Mesendoderm (in vitro differentiated cells): ENCODE measurements around the gene MTPN.

Source experiments
- DNase-seq: peaks from one replicate; pipeline ENCODE4 v3.0.0; 2013
- H2AK5ac ChIP-seq: 2 replicates; pipeline ENCODE4 v1.6.1; 2013; ENCODE audit warnings: low read length, inconsistent platforms
- H2BK120ac ChIP-seq: 2 replicates; pipeline ENCODE4 v1.6.1; 2013; ENCODE audit warnings: low read depth, mild to moderate bottlenecking, low read length, moderate library complexity, mixed read lengths
- H2BK15ac ChIP-seq: replicated peaks from 2 replicates; pipeline ENCODE4 v1.6.1; 2013; ENCODE audit warnings: low read depth, mild to moderate bottlenecking, moderate library complexity
- H2BK5ac ChIP-seq: 2 replicates; pipeline ENCODE4 v1.6.1; 2013; ENCODE audit warnings: low read length, inconsistent platforms
- H3K18ac ChIP-seq: 2 replicates; pipeline ENCODE4 v1.6.1; 2013; ENCODE audit warnings: mild to moderate bottlenecking, low read length, mixed read lengths
- H3K23ac ChIP-seq: one replicate; pipeline ENCODE4 v1.6.1; 2013; ENCODE audit warnings: low read length
- H3K27ac ChIP-seq: 2 replicates; pipeline ENCODE4 v1.5.1; 2013; ENCODE audit warnings: low read depth, mild to moderate bottlenecking, inconsistent platforms, low read length, moderate library complexity
- H3K27me3 ChIP-seq: 2 replicates; pipeline ENCODE4 v1.6.1; 2013; ENCODE audit warnings: low read length, control low read depth, mild to moderate bottlenecking, inconsistent platforms; ENCODE audit not compliant: insufficient read depth, poor library complexity
- H3K36me3 ChIP-seq: 2 replicates; pipeline ENCODE4 v1.6.1; 2013; ENCODE audit warnings: low read length, inconsistent platforms; ENCODE audit not compliant: control insufficient read depth, insufficient read depth
- H3K4ac ChIP-seq: one replicate; pipeline ENCODE4 v1.6.1; 2013; ENCODE audit warnings: low read depth, mild to moderate bottlenecking, low read length, moderate library complexity
- H3K4me1 ChIP-seq: 2 replicates; pipeline ENCODE4 v1.6.1; 2013; ENCODE audit warnings: low read depth, low read length, inconsistent platforms; ENCODE audit not compliant: control insufficient read depth
- H3K4me2 ChIP-seq: 2 replicates; pipeline ENCODE4 v1.6.1; 2013; ENCODE audit warnings: low read length
- H3K4me3 ChIP-seq: 2 replicates; pipeline ENCODE4 v1.5.1; 2013; ENCODE audit warnings: mild to moderate bottlenecking, low read length
- H3K56ac ChIP-seq: one replicate; pipeline ENCODE4 v1.6.1; 2013; ENCODE audit warnings: low read length
- H3K79me1 ChIP-seq: 2 replicates; pipeline ENCODE4 v1.6.1; 2013; ENCODE audit warnings: low read length, inconsistent platforms
- H3K79me2 ChIP-seq: 2 replicates; pipeline ENCODE4 v1.6.1; 2013; ENCODE audit warnings: mild to moderate bottlenecking, low read length; ENCODE audit not compliant: control insufficient read depth, insufficient read depth
- H3K9ac ChIP-seq: 2 replicates; pipeline ENCODE4 v1.6.1; 2013; ENCODE audit warnings: low read length, inconsistent platforms
- H4K5ac ChIP-seq: one replicate; pipeline ENCODE4 v1.6.1; 2013; ENCODE audit warnings: low read length
- H4K8ac ChIP-seq: one replicate; pipeline ENCODE4 v1.6.1; 2013; ENCODE audit warnings: low read depth, mild to moderate bottlenecking, control low read depth, low read length, moderate library complexity
- WGBS: extraction: QIAGEN DNeasy Blood & Tissue Kit; methylation state at CpG from one replicate; pipeline ENCODE4 v1.1.7; 2013; ENCODE audit warnings: low lambda C conversion rate, missing lambda C conversion rate; ENCODE audit not compliant: insufficient coverage; ENCODE audit errors: extremely low coverage; 5-methylcytosine and 5-hydroxymethylcytosine counted together

MTPN gene

DNA sequence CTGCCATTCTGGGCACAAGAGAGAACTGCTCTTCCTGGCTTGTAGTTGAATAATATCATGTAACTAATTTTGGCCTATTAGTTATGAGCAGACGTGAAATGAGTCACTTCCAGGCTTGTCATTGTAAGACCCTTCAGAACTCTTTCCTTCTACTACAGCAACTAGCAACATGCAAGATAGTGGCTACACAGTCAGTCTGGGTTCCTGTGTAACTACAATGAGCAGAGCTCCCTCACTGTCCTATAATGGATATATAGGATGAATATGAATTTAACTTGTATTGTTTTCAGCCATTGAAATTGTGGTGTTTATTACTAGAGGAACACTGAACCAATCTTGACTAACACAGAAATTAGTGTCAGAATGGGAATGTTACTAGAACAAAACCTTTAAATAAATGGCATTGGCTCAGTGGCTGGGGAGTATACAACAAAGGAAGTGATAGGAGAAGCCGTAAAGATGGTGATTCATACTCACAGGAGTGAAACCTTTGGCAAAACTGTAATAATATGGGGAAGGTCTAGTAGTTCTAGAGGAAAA is 2.9 kb upstream of the MTPN start:
- Histone ChIP-seq H4K5ac (no peak overlapping the region), H4K8ac (no peak overlapping the region), H3K9ac (no peak overlapping the region), H3K23ac (no peak overlapping the region), H3K4me1 (peaks cover 5% of the 10 kb centered on the region), H3K27me3 (no peaks in the 10 kb centered on the region), H3K79me2 (peaks cover 15% of the 10 kb centered on the region), H3K36me3 (no peaks in the 10 kb centered on the region), H2BK120ac (no peak overlapping the region), H3K4me3 (no peak overlapping the region), H2AK5ac (no peak overlapping the region), H3K18ac (no peak overlapping the region), H3K79me1 (peaks cover 3% of the 10 kb centered on the region), H2BK5ac (no peak overlapping the region), H3K4ac (no peak overlapping the region), H2BK15ac (no peak overlapping the region), H3K4me2 (no peak overlapping the region), H3K27ac (no peak overlapping the region), H3K56ac (no peak overlapping the region)
- WGBS, result no CpG with 5 or more reads among the region's 2 CpGs
- DNase-seq, result no peak

DNA sequence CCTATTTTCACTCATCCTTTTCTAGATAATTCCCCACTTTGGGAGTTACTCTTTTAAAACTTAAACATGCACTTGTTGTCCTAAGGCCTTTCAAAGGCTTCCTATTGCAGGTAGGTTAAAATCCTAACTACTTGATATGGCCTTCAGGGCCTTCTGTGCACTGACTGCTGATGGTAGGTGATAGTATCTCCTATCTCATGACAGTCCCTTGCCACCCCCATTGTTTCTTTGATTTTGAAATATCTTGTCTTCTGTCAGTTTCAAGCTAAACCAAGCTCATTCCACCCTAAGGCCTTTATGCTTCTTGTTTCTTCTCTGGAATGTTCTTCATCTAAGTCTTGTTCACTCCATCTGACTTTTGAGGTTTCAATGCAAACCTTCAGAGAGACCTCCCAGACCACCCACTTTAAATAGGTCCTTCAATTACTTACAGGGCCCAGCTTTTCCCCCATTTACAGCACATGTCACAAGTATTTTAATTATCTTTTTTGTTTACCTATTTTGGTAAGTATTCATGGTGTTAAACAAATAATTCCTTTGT is 2.4 kb upstream of the MTPN start:
- peaks cover 5% of the 10 kb centered on the region for H3K4me1 ChIP-seq
- no peak overlapping the region for H4K5ac ChIP-seq
- H3K4ac ChIP-seq, result no peak overlapping the region
- peaks cover 3% of the 10 kb centered on the region for H3K79me1 ChIP-seq
- no peak overlapping the region for H2AK5ac ChIP-seq
- H3K36me3 ChIP-seq, result no peaks in the 10 kb centered on the region
- peaks cover 17% of the 10 kb centered on the region for H3K79me2 ChIP-seq
- H2BK5ac ChIP-seq, result no peak overlapping the region
- no peak overlapping the region for H3K4me3 ChIP-seq
- no peak overlapping the region for H2BK120ac ChIP-seq
- no peak overlapping the region for H3K4me2 ChIP-seq
- H3K56ac ChIP-seq, result no peak overlapping the region
- H3K18ac ChIP-seq, result no peak overlapping the region
- no peaks in the 10 kb centered on the region for H3K27me3 ChIP-seq
- H3K9ac ChIP-seq, result no peak overlapping the region
- H4K8ac ChIP-seq, result no peak overlapping the region
- DNase-seq, result no peak
- H3K23ac ChIP-seq, result no peak overlapping the region
- no peak overlapping the region for H2BK15ac ChIP-seq
- no peak overlapping the region for H3K27ac ChIP-seq

GRCh38 chr7:135978624-135979023 is 1.5 kb upstream of the MTPN start:
- H2BK15ac ChIP-seq, result no peak overlapping the region
- H3K56ac ChIP-seq, result no peak overlapping the region
- peaks cover 5% of the 10 kb centered on the region for H3K79me1 ChIP-seq
- no peak overlapping the region for H3K4ac ChIP-seq
- no peaks in the 10 kb centered on the region for H3K27me3 ChIP-seq
- H2BK5ac ChIP-seq, result no peak overlapping the region
- no peak overlapping the region for H3K27ac ChIP-seq
- H3K4me2 ChIP-seq, result no peak overlapping the region
- H3K79me2 ChIP-seq, result peaks cover 22% of the 10 kb centered on the region
- WGBS, result no CpG with 5 or more reads among the region's 4 CpGs
- H3K9ac ChIP-seq, result no peak overlapping the region
- H3K23ac ChIP-seq, result no peak overlapping the region
- no peak overlapping the region for H4K5ac ChIP-seq
- no peak overlapping the region for H3K18ac ChIP-seq
- no peak overlapping the region for H4K8ac ChIP-seq
- no peaks in the 10 kb centered on the region for H3K36me3 ChIP-seq
- DNase-seq, result no peak
- no peak overlapping the region for H2AK5ac ChIP-seq
- H3K4me3 ChIP-seq, result no peak overlapping the region
- peaks cover 5% of the 10 kb centered on the region for H3K4me1 ChIP-seq
- no peak overlapping the region for H2BK120ac ChIP-seq

GRCh38 chr7:135977742-135978066 is 545 bp upstream of the MTPN start:
- no peak overlapping the region for H3K18ac ChIP-seq
- H2BK120ac ChIP-seq, result no peak overlapping the region
- H3K56ac ChIP-seq, result peak overlapping the region; percentile 59
- no peak overlapping the region for H3K27ac ChIP-seq
- no peak overlapping the region for H4K8ac ChIP-seq
- H3K4ac ChIP-seq, result no peak overlapping the region
- peaks cover 5% of the 10 kb centered on the region for H3K4me1 ChIP-seq
- H3K79me1 ChIP-seq, result peaks cover 5% of the 10 kb centered on the region
- H3K36me3 ChIP-seq, result no peaks in the 10 kb centered on the region
- H3K27me3 ChIP-seq, result no peaks in the 10 kb centered on the region
- no CpG with 5 or more reads among the region's 6 CpGs for WGBS
- DNase-seq, result no peak
- peaks cover 29% of the 10 kb centered on the region for H3K79me2 ChIP-seq
- no peak overlapping the region for H2BK15ac ChIP-seq
- H3K9ac ChIP-seq, result peak overlapping the region; percentile 27
- peak overlapping the region; percentile 2 for H4K5ac ChIP-seq
- no peak overlapping the region for H2BK5ac ChIP-seq
- peak overlapping the region; percentile 34 for H3K4me2 ChIP-seq
- H3K4me3 ChIP-seq, result peak overlapping the region; percentile 17
- H2AK5ac ChIP-seq, result no peak overlapping the region
- H3K23ac ChIP-seq, result no peak overlapping the region

GRCh38 chr7:135976312-135977006 is 700 bp downstream of the MTPN start:
- peak overlapping the region; percentile 6 for H3K27ac ChIP-seq
- WGBS, result no CpG with 5 or more reads among the region's 13 CpGs
- no peaks in the 10 kb centered on the region for H3K36me3 ChIP-seq

More at GRCh38 chr7:135976312-135977006, 700 bp downstream of the MTPN start:
- Histone ChIP-seq H3K56ac (peak overlapping the region; percentile 99), H3K4me1 (peaks cover 5% of the 10 kb centered on the region), H3K9ac (peak overlapping the region; percentile 93), H3K79me1 (peaks cover 5% of the 10 kb centered on the region), H3K27me3 (no peaks in the 10 kb centered on the region), H2AK5ac (no peak overlapping the region), H4K5ac (no peak overlapping the region), H3K4me3 (peak overlapping the region; percentile 96), H2BK120ac (no peak overlapping the region), H2BK15ac (no peak overlapping the region), H3K18ac (peak overlapping the region; percentile 30), H3K23ac (no peak overlapping the region), H3K79me2 (peaks cover 30% of the 10 kb centered on the region), H3K4me2 (peak overlapping the region; percentile 46), H4K8ac (no peak overlapping the region), H3K4ac (peak overlapping the region; percentile 64), H2BK5ac (peak overlapping the region; percentile 83)
- DNase-seq, result no peak
